Measurements from ENCODE around the gene NUP210.

Gene NUP210

GRCh38 chr3:13359916-13360315 lies 60.2 kb downstream of the NUP210 start:
- no peaks in the 10 kb centered on the region for H3K4me1 ChIP-seq (ENCODE audit: control insufficient read depth, insufficient read depth, low read length)
- peaks cover 4 to 10% of the 10 kb centered on the region in 2 donors for H3K36me3 ChIP-seq (ENCODE audit: control insufficient read depth in 2 of 2, insufficient read depth in 2 of 2, low read length in 2 of 2)
- H3K9me3 ChIP-seq (ENCODE audit: control insufficient read depth in 2 of 2, low read length in 2 of 2): no peaks in the 10 kb centered on the region
- no peaks in the 10 kb centered on the region for H3K27me3 ChIP-seq (ENCODE audit: control insufficient read depth in 1 of 2, insufficient read depth in 2 of 2, low read length in 2 of 2)
- H3K27ac ChIP-seq (ENCODE audit: low read length): no peak overlapping the region
- no peak overlapping the region for H3K9ac ChIP-seq (ENCODE audit: low read length in 2 of 2)
- H3K4me3 ChIP-seq (ENCODE audit: low read length in 2 of 2): no peak overlapping the region

GRCh38 chr3:13358643-13359042 lies 61.5 kb downstream of the NUP210 start:
- no peak overlapping the region for H3K27ac ChIP-seq (ENCODE audit: low read length)
- H3K9me3 ChIP-seq (ENCODE audit: control insufficient read depth in 2 of 2, low read length in 2 of 2): no peaks in the 10 kb centered on the region
- no peaks in the 10 kb centered on the region for H3K4me1 ChIP-seq (ENCODE audit: control insufficient read depth, insufficient read depth, low read length)
- H3K27me3 ChIP-seq (ENCODE audit: control insufficient read depth in 1 of 2, insufficient read depth in 2 of 2, low read length in 2 of 2): no peaks in the 10 kb centered on the region
- peaks cover 4 to 10% of the 10 kb centered on the region in 2 donors for H3K36me3 ChIP-seq (ENCODE audit: control insufficient read depth in 2 of 2, insufficient read depth in 2 of 2, low read length in 2 of 2)
- no peak overlapping the region for H3K4me3 ChIP-seq (ENCODE audit: low read length in 2 of 2)
- H3K9ac ChIP-seq (ENCODE audit: low read length in 2 of 2): no peak overlapping the region

- no peaks in the 10 kb centered on the region for H3K4me1 ChIP-seq (ENCODE audit: control insufficient read depth, insufficient read depth, low read length)
- H3K4me3 ChIP-seq (ENCODE audit: low read length in 2 of 2): no peak overlapping the region
- H3K36me3 ChIP-seq (ENCODE audit: control insufficient read depth in 2 of 2, insufficient read depth in 2 of 2, low read length in 2 of 2): peaks cover 4 to 12% of the 10 kb centered on the region in 2 donors
- H3K27me3 ChIP-seq (ENCODE audit: control insufficient read depth in 1 of 2, insufficient read depth in 2 of 2, low read length in 2 of 2): no peaks in the 10 kb centered on the region
- no peaks in the 10 kb centered on the region for H3K9me3 ChIP-seq (ENCODE audit: control insufficient read depth in 2 of 2, low read length in 2 of 2)
- H3K27ac ChIP-seq (ENCODE audit: low read length): no peak overlapping the region
- H3K9ac ChIP-seq (ENCODE audit: low read length in 2 of 2): no peak overlapping the region
Observed at GRCh38 chr3:13358051-13358450, 62.1 kb downstream of the NUP210 start.

GRCh38 chr3:13357074-13357473 lies 63.0 kb downstream of the NUP210 start:
- Histone ChIP-seq H3K4me3 (ENCODE audit: low read length in 2 of 2) (no peak overlapping the region), H3K9me3 (ENCODE audit: control insufficient read depth in 2 of 2, low read length in 2 of 2) (no peaks in the 10 kb centered on the region), H3K27ac (ENCODE audit: low read length) (no peak overlapping the region), H3K4me1 (ENCODE audit: control insufficient read depth, insufficient read depth, low read length) (no peaks in the 10 kb centered on the region), H3K27me3 (ENCODE audit: control insufficient read depth in 1 of 2, insufficient read depth in 2 of 2, low read length in 2 of 2) (no peaks in the 10 kb centered on the region), H3K9ac (ENCODE audit: low read length in 2 of 2) (no peak overlapping the region), H3K36me3 (ENCODE audit: control insufficient read depth in 2 of 2, insufficient read depth in 2 of 2, low read length in 2 of 2) (peaks cover 4 to 15% of the 10 kb centered on the region in 2 donors)

- Histone ChIP-seq H3K9ac (ENCODE audit: low read length in 2 of 2) (no peak overlapping the region), H3K36me3 (ENCODE audit: control insufficient read depth in 2 of 2, insufficient read depth in 2 of 2, low read length in 2 of 2) (peaks cover 4 to 9% of the 10 kb centered on the region in 2 donors), H3K9me3 (ENCODE audit: control insufficient read depth in 2 of 2, low read length in 2 of 2) (no peaks in the 10 kb centered on the region), H3K4me3 (ENCODE audit: low read length in 2 of 2) (no peak overlapping the region), H3K4me1 (ENCODE audit: control insufficient read depth, insufficient read depth, low read length) (no peaks in the 10 kb centered on the region), H3K27me3 (ENCODE audit: control insufficient read depth in 1 of 2, insufficient read depth in 2 of 2, low read length in 2 of 2) (no peaks in the 10 kb centered on the region), H3K27ac (ENCODE audit: low read length) (no peak overlapping the region)
Observed at GRCh38 chr3:13353936-13354542, 66.1 kb downstream of the NUP210 start.

- no peak overlapping the region for H3K9ac ChIP-seq (ENCODE audit: low read length in 2 of 2)
- no peak overlapping the region for H3K27ac ChIP-seq (ENCODE audit: low read length)
- no peaks in the 10 kb centered on the region for H3K27me3 ChIP-seq (ENCODE audit: control insufficient read depth in 1 of 2, insufficient read depth in 2 of 2, low read length in 2 of 2)
- no peaks in the 10 kb centered on the region for H3K4me1 ChIP-seq (ENCODE audit: control insufficient read depth, insufficient read depth, low read length)
- no peaks in the 10 kb centered on the region for H3K9me3 ChIP-seq (ENCODE audit: control insufficient read depth in 2 of 2, low read length in 2 of 2)
- no peak overlapping the region for H3K4me3 ChIP-seq (ENCODE audit: low read length in 2 of 2)
- H3K36me3 ChIP-seq (ENCODE audit: control insufficient read depth in 2 of 2, insufficient read depth in 2 of 2, low read length in 2 of 2): peaks cover 4 to 9% of the 10 kb centered on the region in 2 donors
Observed at GRCh38 chr3:13353506-13353905, 66.6 kb downstream of the NUP210 start.

- no peaks in the 10 kb centered on the region for H3K4me1 ChIP-seq (ENCODE audit: control insufficient read depth, insufficient read depth, low read length)
- H3K9me3 ChIP-seq (ENCODE audit: control insufficient read depth in 2 of 2, low read length in 2 of 2): no peaks in the 10 kb centered on the region
- H3K9ac ChIP-seq (ENCODE audit: low read length in 2 of 2): no peak overlapping the region
- no peak overlapping the region for H3K4me3 ChIP-seq (ENCODE audit: low read length in 2 of 2)
- no peak overlapping the region for H3K27ac ChIP-seq (ENCODE audit: low read length)
- no peaks in the 10 kb centered on the region for H3K27me3 ChIP-seq (ENCODE audit: control insufficient read depth in 1 of 2, insufficient read depth in 2 of 2, low read length in 2 of 2)
- H3K36me3 ChIP-seq (ENCODE audit: control insufficient read depth in 2 of 2, insufficient read depth in 2 of 2, low read length in 2 of 2): peaks cover 4 to 9% of the 10 kb centered on the region in 2 donors
Observed at GRCh38 chr3:13352621-13353131, 67.4 kb downstream of the NUP210 start.

- Histone ChIP-seq H3K27ac (ENCODE audit: low read length) (no peak overlapping the region), H3K4me1 (ENCODE audit: control insufficient read depth, insufficient read depth, low read length) (no peaks in the 10 kb centered on the region), H3K9ac (ENCODE audit: low read length in 2 of 2) (no peak overlapping the region), H3K27me3 (ENCODE audit: control insufficient read depth in 1 of 2, insufficient read depth in 2 of 2, low read length in 2 of 2) (no peaks in the 10 kb centered on the region), H3K4me3 (ENCODE audit: low read length in 2 of 2) (no peak overlapping the region), H3K36me3 (ENCODE audit: control insufficient read depth in 2 of 2, insufficient read depth in 2 of 2, low read length in 2 of 2) (peaks cover 0 to 8% of the 10 kb centered on the region in 2 donors), H3K9me3 (ENCODE audit: control insufficient read depth in 2 of 2, low read length in 2 of 2) (no peaks in the 10 kb centered on the region)
Observed at GRCh38 chr3:13349823-13350222, 70.3 kb downstream of the NUP210 start.

- no peaks in the 10 kb centered on the region for H3K4me1 ChIP-seq (ENCODE audit: control insufficient read depth, insufficient read depth, low read length)
- H3K36me3 ChIP-seq (ENCODE audit: control insufficient read depth in 2 of 2, insufficient read depth in 2 of 2, low read length in 2 of 2): peaks cover 0 to 8% of the 10 kb centered on the region in 2 donors
- H3K27ac ChIP-seq (ENCODE audit: low read length): no peak overlapping the region
- H3K9ac ChIP-seq (ENCODE audit: low read length in 2 of 2): no peak overlapping the region
- no peak overlapping the region for H3K4me3 ChIP-seq (ENCODE audit: low read length in 2 of 2)
- no peaks in the 10 kb centered on the region for H3K9me3 ChIP-seq (ENCODE audit: control insufficient read depth in 2 of 2, low read length in 2 of 2)
- H3K27me3 ChIP-seq (ENCODE audit: control insufficient read depth in 1 of 2, insufficient read depth in 2 of 2, low read length in 2 of 2): no peaks in the 10 kb centered on the region
Observed at GRCh38 chr3:13348661-13349396, 71.3 kb downstream of the NUP210 start.

GRCh38 chr3:13348100-13348499 lies 72.0 kb downstream of the NUP210 start:
- no peaks in the 10 kb centered on the region for H3K27me3 ChIP-seq (ENCODE audit: control insufficient read depth in 1 of 2, insufficient read depth in 2 of 2, low read length in 2 of 2)
- no peak overlapping the region for H3K9ac ChIP-seq (ENCODE audit: low read length in 2 of 2)
- H3K4me3 ChIP-seq (ENCODE audit: low read length in 2 of 2): no peak overlapping the region
- no peaks in the 10 kb centered on the region for H3K4me1 ChIP-seq (ENCODE audit: control insufficient read depth, insufficient read depth, low read length)
- no peak overlapping the region for H3K27ac ChIP-seq (ENCODE audit: low read length)
- H3K9me3 ChIP-seq (ENCODE audit: control insufficient read depth in 2 of 2, low read length in 2 of 2): no peaks in the 10 kb centered on the region
- H3K36me3 ChIP-seq (ENCODE audit: control insufficient read depth in 2 of 2, insufficient read depth in 2 of 2, low read length in 2 of 2): peaks cover 0 to 7% of the 10 kb centered on the region in 2 donors
